IMR-90 (cell line): ENCODE measurements around the gene NAT10. TPM values are rescaled to one million over a fixed set of nuclear protein-coding genes. Genes with fewer than 3 reads are reported as not detected.

Experiments
- ATAC-seq: fragments of 200-7000 bp; cut with Tn5 transposase; 2 replicates; pipeline ENCODE4 v1.9.1; 2020; ENCODE audit warnings: low read depth, mild to moderate bottlenecking, moderate library complexity
- BruUV-seq: library from RNA; stranded (reverse); fragments of 400-500 nt; replicated peaks from 2 replicates; lab custom pipeline; 2021; lab: Mats Ljungman, UMichigan
- CTCF ChIA-PET: fragments of 300-600 bp; formaldehyde crosslinking; extraction: SDS; loops from one replicate; lab custom pipeline; 2021; ENCODE audit warnings: antibody characterized with exemption; lab: Yijun Ruan, JAX
- POLR2A ChIA-PET: fragments of 300-600 bp; sonication (Branson Sonifier 250); formaldehyde crosslinking; loops from one replicate; lab custom pipeline; 2022; ENCODE audit warnings: antibody characterized with exemption; ENCODE audit not compliant: unreplicated experiment; lab: Charles Lee
- DNase-seq: peaks from one replicate; pipeline ENCODE4 v3.0.0; 2013
- H2AFZ ChIP-seq: replicated peaks from 2 replicates; pipeline ENCODE3; 2013; ENCODE audit warnings: low read length, mild to moderate bottlenecking; ENCODE audit not compliant: poor library complexity
- H2AK5ac ChIP-seq: 2 replicates; pipeline ENCODE4 v1.6.1; 2013; ENCODE audit warnings: low read depth, low read length, inconsistent platforms
- H2AK9ac ChIP-seq: replicated peaks from 2 replicates; pipeline ENCODE3; 2013; ENCODE audit warnings: mild to moderate bottlenecking, low read depth, low read length, moderate library complexity; ENCODE audit not compliant: poor library complexity
- H2BK120ac ChIP-seq: 2 replicates; pipeline ENCODE4 v1.6.1; 2013; ENCODE audit warnings: low read depth, low read length, inconsistent platforms
- H2BK15ac ChIP-seq: 3 replicates; pipeline ENCODE4 v1.6.1; 2013; ENCODE audit warnings: low read depth, low read length, inconsistent platforms
- H2BK20ac ChIP-seq: 2 replicates; pipeline ENCODE4 v1.6.1; 2013; ENCODE audit warnings: low read depth, mild to moderate bottlenecking, inconsistent platforms, low read length, moderate library complexity
- H2BK5ac ChIP-seq: 2 replicates; pipeline ENCODE4 v1.6.1; 2013; ENCODE audit warnings: mild to moderate bottlenecking, low read depth, low read length, inconsistent platforms; ENCODE audit not compliant: poor library complexity, severe bottlenecking
- H3K14ac ChIP-seq: replicated peaks from 2 replicates; pipeline ENCODE4 v1.6.1; 2013; ENCODE audit warnings: low read depth, low read length, inconsistent platforms
- H3K18ac ChIP-seq: 2 replicates; pipeline ENCODE4 v1.6.1; 2013; ENCODE audit warnings: low read depth, low read length, control low read depth
- H3K23ac ChIP-seq: 2 replicates; pipeline ENCODE4 v1.6.1; 2013; ENCODE audit warnings: low read depth, low read length, inconsistent platforms
- H3K27ac ChIP-seq: 2 replicates; pipeline ENCODE4 v1.5.1; 2013; ENCODE audit warnings: mild to moderate bottlenecking, control low read depth, low read length; ENCODE audit not compliant: insufficient read depth
- H3K27me3 ChIP-seq: 2 replicates; pipeline ENCODE4 v1.6.1; 2013; ENCODE audit warnings: low read length; ENCODE audit not compliant: control insufficient read depth, insufficient read depth
- H3K36me3 ChIP-seq: 2 replicates; pipeline ENCODE4 v1.6.1; 2013; ENCODE audit warnings: low read length, mixed read lengths; ENCODE audit not compliant: control insufficient read depth, insufficient read depth
- H3K4ac ChIP-seq: 2 replicates; pipeline ENCODE4 v1.6.1; 2013; ENCODE audit warnings: low read depth, low read length, inconsistent platforms
- H3K4me1 ChIP-seq: 2 replicates; pipeline ENCODE4 v1.6.1; 2013; ENCODE audit warnings: low read length, mixed read lengths; ENCODE audit not compliant: control insufficient read depth, insufficient read depth
- H3K4me2 ChIP-seq: 2 replicates; pipeline ENCODE4 v1.6.1; 2013; ENCODE audit warnings: low read depth, mild to moderate bottlenecking, control low read depth, low read length, moderate library complexity
- H3K4me3 ChIP-seq: 2 replicates; pipeline ENCODE4 v1.5.1; 2013; ENCODE audit warnings: low read depth, mild to moderate bottlenecking, control low read depth, low read length, moderate library complexity; ENCODE audit not compliant: insufficient read depth
- H3K56ac ChIP-seq: 2 replicates; pipeline ENCODE4 v1.6.1; 2013; ENCODE audit warnings: low read length, inconsistent platforms; ENCODE audit not compliant: insufficient read depth; ENCODE audit errors: extremely low read depth
- H3K79me1 ChIP-seq, 2 experiments: 2 replicates each; pipeline ENCODE4 v1.6.1; 2013; ENCODE audit warnings: low read length in 2 of 2, inconsistent platforms in 1 of 2, low read depth in 1 of 2
- H3K9ac ChIP-seq: 2 replicates; pipeline ENCODE4 v1.6.1; 2013; ENCODE audit warnings: low read depth, low read length, control low read depth
- H3K9me1 ChIP-seq: 2 replicates; pipeline ENCODE4 v1.6.1; 2013; ENCODE audit warnings: low read length, inconsistent platforms; ENCODE audit not compliant: insufficient read depth
- H3K9me3 ChIP-seq: 2 replicates; pipeline ENCODE4 v1.6.1; 2013; ENCODE audit warnings: low read length; ENCODE audit not compliant: control insufficient read depth, insufficient read depth
- H4K20me1 ChIP-seq: 2 replicates; pipeline ENCODE4 v1.6.1; 2013; ENCODE audit warnings: low read length, inconsistent platforms; ENCODE audit not compliant: insufficient read depth
- H4K5ac ChIP-seq: 2 replicates; pipeline ENCODE4 v1.6.1; 2013; ENCODE audit warnings: mild to moderate bottlenecking, low read depth, low read length, control low read depth
- H4K8ac ChIP-seq, 2 experiments: 2 replicates each; pipeline ENCODE4 v1.6.1; 2013; ENCODE audit warnings: low read depth in 2 of 2, low read length in 2 of 2, control low read depth in 1 of 2, inconsistent platforms in 1 of 2
- H4K91ac ChIP-seq: 2 replicates; pipeline ENCODE4 v1.6.1; 2013; ENCODE audit warnings: low read depth, low read length, inconsistent platforms; ENCODE audit not compliant: insufficient read depth
- MAFK ChIP-seq: IDR thresholded peaks from 2 replicates; pipeline ENCODE4 v1.6.1; 2012; ENCODE audit warnings: low read depth, low read length, improper control_type of control experiment
- WGBS, 2 experiments: methylation state at CpG; one replicate each; pipeline versions ENCODE4 v1.1.5 to v1.1.7; 2013; ENCODE audit warnings: missing lambda C conversion rate in 2 of 2; ENCODE audit not compliant: insufficient read length in 1 of 2; ENCODE audit errors: extremely low coverage in 2 of 2; 5-methylcytosine and 5-hydroxymethylcytosine counted together
- dilution Hi-C: fragments of 300-500 bp; cut with HindIII; formaldehyde crosslinking; loops from one replicate; pipeline ENCODE4 v1.14.3; 2018; ENCODE audit warnings: low sequenced_read_pairs; ENCODE audit not compliant: unreplicated experiment
- in situ Hi-C: fragments of 300-500 bp; cut with MboI; formaldehyde crosslinking; loops from 3 replicates; pipeline ENCODE4 v1.14.3; 2019; ENCODE audit warnings: low sequenced_read_pairs, inconsistent platforms, mixed read lengths
- intact Hi-C: fragments of 100-400 bp; cut with micrococcal nuclease; formaldehyde crosslinking; loops from 2 replicates; pipeline ENCODE4 v1.10.0; 2022
- polyA plus RNA-seq, 3 experiments: library from polyadenylated mRNA; depleted of rRNA; stranded (reverse); fragments of >200 nt; gene quantifications; 2 replicates each; pipeline ENCODE4 v1.2.3, GENCODE V29; 2012; ENCODE audit warnings: low replicate concordance in 1 of 3
- total RNA-seq: library from RNA; depleted of rRNA; stranded (reverse); fragments of >200 nt; gene quantifications from 2 replicates; pipeline ENCODE4 v1.2.3, GENCODE V29; 2012

Gene NAT10
- total and polyA plus RNA-seq, 2 of the 4 experiments (the other 2 are of a cell fraction), result 28.1 to 34.8 TPM

- in situ Hi-C loops, result no loop called here
- BruUV-seq, result no TSS peak
These were observed 51.7 kb downstream of the NAT10 start for GRCh38 chr11:34157163-34157562.

More at GRCh38 chr11:34157163-34157562, 51.7 kb downstream of the NAT10 start:
- DNase-seq (no peak), ATAC-seq (no peak)
- 100% methylated on average over 3 of the region's 9 CpGs; no CpG with 5 or more reads in 1 of the 2 experiments for WGBS, 2 experiments
- Histone ChIP-seq H3K9ac (no peak overlapping the region), H4K91ac (no peak overlapping the region), H2AK9ac (no peak overlapping the region), H3K18ac (no peak overlapping the region), H4K20me1 (no peaks in the 10 kb centered on the region; the same call in 1 of the 2 replicates), H3K36me3 (peaks cover 7% of the 10 kb centered on the region; the same call in 1 of the 2 replicates), H4K8ac (no peak overlapping the region), H3K27me3 (no peaks in the 10 kb centered on the region), H2BK120ac (no peak overlapping the region), H3K4ac (no peak overlapping the region), H3K14ac (no peak overlapping the region), H3K79me1 (no peaks in the 10 kb centered on the region), H2AFZ (no peak overlapping the region), H4K5ac (no peak overlapping the region), H3K9me1 (no peaks in the 10 kb centered on the region), H3K4me2 (no peak overlapping the region), H2BK20ac (no peak overlapping the region), H3K56ac (no peak overlapping the region), H2BK15ac (no peak overlapping the region), H2BK5ac (no peak overlapping the region), H3K9me3 (no peaks in the 10 kb centered on the region), H2AK5ac (no peak overlapping the region), H3K4me1 (peaks cover 2% of the 10 kb centered on the region; the same call in 1 of the 2 replicates), H3K4me3 (no peak overlapping the region), H3K23ac (no peak overlapping the region), H3K27ac (no peak overlapping the region)
- dilution Hi-C loops, result no loop called here
- intact Hi-C loops, result no loop called here
- no peak for TF ChIP-seq MAFK
- POLR2A ChIA-PET, result no interaction called here
- CTCF ChIA-PET, result interaction anchor here (2.4 kb wide), 1 partner anchor 17 kb away, joined by 8 read pairs; no protein-coding TSS in a partner anchor
